Measurements from ENCODE around the gene CCDC9.
"Not testable (repeated sequence)": the region's sequence is repeated elsewhere in the genome, so short reads cannot be mapped to it uniquely, and the experiment has no call there.

Gene CCDC9

DNA sequence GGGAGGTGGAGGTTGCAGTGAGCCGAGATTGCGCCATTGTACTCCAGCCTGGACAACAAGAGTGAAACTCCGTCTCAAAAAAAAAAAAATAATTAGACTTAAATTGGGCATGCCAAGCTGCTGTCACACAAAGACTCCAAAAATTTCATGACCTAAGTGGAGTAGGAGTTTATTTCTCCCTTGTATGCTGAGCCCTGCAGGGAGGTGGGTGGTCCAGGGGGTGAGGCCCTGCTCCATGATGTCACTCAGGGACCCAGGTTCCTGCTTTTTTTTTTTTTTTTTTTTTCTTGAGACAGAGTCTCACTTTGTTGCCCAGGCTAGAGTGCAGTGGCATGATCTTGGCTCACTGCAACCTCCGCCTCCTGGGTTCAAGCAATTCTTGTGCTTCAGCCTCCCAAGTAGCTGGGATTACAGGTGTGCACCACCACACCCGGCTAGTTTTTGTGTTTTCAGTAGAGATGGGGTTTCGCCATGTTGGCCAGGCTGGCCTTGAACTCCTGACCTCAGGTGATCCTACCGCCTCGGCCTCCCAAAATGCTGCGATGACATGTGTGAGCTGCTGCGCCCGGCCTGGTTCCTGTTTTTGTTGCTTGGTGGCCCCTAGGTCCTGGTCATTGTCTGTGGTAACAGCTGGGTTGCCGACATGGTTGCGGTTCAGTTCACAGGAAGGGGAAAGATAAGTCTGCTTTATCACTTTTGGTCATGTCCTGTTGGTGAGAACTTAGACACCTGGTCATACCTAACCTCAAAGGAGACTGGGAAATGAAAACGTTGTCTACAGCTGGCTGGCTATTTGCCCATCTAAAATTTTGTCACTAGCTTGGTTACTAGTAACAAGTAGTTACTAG is 5.8 kb downstream of the CCDC9 start:
- not testable (repeated sequence) for DNase-seq (ENCODE audit: low spot score)

DNA sequence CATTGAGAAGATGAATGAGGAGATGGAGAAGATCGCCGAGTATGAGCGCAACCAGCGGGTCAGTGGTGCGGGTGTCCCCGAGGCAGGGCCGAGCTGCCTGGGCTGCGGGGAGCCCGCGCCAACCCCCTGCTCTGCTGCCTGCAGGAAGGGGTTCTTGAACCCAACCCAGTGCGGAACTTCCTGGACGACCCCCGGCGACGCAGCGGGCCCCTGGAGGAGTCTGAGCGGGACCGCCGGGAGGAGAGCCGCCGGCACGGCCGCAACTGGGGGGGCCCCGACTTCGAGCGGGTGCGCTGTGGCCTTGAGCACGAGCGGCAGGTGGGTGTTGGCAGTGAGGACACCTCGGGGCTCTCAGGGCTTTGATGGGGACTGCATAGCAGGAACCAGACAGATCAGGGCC is 8.3 kb downstream of the CCDC9 start:
- DNase-seq (ENCODE audit: low spot score) = no peak

DNA sequence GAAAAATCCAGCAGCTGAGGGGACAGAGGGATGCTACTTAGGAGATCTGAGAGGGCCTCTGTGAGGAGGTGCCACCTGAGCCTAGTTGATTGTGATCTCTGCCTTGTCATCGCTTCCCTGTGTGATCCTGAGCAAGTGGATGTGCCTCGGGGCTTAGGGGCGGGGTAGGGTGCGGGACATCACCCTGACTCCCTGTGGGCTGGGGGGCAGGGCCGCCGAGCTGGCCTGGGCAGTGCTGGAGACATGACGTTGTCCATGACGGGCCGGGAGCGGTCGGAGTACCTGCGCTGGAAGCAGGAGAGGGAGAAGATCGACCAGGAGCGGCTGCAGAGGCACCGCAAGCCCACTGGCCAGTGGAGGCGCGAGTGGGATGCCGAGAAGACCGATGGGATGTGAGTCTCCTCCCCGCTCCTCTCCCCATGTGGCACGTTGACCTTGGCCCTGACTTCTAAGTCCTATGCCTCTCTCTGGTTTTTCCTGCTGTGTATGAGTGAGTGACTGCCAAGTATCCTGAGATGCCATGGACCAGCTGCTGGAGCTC is 10.1 kb downstream of the CCDC9 start:
- no peak for DNase-seq (ENCODE audit: low spot score)

DNA sequence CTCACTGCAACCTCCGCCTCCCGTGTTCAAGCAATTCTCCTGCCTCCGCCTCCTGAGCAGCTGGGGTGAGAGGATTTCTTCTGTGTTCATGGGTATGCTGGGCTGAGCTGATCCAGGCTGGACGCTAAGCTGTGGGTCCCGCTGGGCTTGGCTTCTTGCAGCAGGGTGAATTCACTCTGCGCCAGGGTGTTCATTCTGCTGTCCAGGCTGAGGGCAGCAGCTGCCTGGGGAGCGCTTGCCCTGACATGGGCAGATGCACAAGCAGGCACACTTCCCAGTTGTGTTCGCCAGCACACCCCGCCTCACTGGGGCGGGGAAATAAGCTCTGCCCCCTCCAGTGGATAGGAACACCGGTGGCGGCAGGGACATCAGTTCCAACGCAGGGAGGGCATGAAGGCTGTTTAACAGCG is 11.0 kb downstream of the CCDC9 start:
- no peak for DNase-seq (ENCODE audit: low spot score)

DNA sequence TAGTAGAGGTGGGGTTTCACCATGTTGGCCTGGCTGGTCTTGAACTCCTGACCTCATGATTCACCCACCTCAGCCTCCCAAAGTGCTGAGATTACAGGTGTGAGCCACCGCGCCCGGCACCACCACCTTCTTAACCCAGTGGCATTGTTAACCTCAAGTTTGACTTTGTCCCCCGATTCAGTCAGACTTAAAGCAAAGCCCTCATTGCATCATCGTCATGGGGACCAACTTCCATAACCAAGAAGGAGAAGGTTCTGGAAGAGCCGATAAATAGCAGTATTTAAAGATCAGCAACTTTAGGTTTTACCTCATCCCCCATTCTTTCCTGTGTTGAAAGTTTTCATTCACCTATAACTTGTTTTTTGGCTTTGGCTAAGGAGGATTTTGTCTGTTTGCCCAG is 11.7 kb downstream of the CCDC9 start:
- DNase-seq (ENCODE audit: low spot score) = no peak

DNA sequence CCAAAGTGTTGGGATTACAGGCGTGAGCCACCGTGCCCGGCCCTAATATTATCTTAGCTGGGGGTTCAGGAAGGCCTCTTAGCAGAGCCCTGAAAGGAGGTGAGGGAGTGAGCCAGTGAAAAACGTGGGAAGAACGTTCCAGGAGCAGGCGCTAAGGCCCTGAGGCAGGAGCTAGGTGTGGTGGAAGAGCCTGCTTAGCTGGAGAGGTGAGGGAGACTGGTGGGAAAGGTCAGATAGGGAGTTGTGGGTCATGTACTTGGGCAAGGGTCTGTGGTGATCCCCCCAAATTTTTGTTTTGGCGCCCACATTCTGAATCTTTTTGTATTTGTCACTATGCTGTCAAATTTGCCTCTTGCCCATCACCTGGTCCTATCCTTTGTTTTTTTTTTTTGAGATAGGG is 13.3 kb downstream of the CCDC9 start:
- DNase-seq (ENCODE audit: low spot score) = no peak

DNA sequence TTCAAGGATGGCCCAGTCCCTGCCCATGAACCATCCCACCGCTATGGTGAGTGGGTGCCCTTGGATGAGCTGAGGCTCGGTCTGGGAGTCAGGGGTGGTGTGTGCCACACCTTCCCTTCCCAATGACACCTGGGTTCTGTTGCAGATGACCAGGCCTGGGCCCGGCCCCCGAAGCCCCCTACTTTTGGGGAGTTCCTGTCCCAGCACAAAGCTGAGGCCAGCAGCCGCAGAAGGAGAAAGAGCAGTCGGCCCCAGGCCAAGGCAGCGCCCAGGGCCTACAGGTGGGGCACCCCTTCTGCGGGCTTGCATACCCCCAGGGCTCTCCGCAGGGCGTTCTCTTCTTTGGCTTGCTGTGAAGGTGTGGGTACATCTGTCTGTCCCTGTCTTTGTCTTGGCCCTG is 14.1 kb downstream of the CCDC9 start:
- no peak for DNase-seq (ENCODE audit: low spot score)

DNA sequence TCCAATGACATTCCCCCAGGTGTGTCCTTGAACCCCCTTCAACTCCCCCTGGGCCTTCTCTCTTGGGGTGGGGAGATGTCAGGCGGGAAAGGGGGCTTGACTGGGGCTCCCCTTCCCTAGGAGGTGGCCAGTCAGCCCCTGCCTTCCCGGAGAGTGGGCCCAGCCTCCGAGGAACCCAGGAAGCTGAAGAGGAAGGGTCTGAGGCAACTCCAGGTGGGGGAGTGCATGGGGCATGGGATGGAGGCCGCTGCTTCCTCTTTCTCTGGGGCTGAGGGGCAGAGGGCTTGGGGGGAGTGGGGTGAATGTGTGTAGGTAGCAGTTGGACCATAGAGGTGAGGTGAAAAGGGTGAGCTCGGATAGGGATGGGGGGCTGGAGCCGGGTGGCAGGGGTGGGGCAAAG is 15.6 kb downstream of the CCDC9 start:
- DNase-seq (ENCODE audit: low spot score) = no peak

DNA sequence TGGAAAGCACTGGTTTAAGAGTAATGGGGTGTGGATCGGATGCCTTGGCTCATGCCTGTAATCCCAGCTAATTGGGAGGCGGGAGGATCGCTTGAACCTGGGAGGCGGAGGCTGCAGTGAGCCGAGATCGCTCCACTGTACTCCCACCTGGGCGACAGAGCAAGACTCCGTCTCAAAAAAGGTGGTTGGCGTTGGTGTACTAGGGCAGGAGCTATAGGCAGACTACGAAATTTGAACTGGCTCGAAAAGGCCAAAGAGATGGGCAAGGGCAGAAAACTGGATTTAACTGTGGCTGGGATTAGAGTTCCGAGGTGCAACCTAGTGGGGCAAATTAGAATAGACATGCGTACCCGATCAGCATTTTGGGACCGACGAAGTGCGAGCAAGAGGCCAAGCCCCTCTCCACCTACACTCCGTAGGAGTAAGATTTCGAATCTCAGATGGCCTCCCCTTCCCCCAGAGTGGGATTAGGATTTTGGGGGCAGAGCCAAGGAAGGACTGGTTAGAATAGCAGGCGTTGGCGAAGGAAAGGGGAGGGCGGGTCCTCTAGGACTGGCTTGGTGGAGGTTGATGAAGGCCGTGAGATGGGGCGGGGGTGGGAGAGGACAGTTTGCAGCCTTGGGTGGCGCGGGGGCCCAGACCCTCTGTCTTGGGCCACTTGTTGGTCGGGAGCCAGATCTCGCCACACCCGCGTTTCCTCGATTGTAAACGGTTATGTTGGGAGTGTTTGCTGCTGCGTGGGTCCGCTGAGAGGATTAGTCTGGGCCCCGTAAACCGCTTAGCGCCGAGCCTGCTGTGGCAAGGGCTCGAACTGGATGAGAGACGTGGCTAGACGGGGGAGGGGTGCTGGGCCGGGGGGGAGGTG is 16.4 kb downstream of the CCDC9 start:
- DNase-seq (ENCODE audit: low spot score) = no peak

DNA sequence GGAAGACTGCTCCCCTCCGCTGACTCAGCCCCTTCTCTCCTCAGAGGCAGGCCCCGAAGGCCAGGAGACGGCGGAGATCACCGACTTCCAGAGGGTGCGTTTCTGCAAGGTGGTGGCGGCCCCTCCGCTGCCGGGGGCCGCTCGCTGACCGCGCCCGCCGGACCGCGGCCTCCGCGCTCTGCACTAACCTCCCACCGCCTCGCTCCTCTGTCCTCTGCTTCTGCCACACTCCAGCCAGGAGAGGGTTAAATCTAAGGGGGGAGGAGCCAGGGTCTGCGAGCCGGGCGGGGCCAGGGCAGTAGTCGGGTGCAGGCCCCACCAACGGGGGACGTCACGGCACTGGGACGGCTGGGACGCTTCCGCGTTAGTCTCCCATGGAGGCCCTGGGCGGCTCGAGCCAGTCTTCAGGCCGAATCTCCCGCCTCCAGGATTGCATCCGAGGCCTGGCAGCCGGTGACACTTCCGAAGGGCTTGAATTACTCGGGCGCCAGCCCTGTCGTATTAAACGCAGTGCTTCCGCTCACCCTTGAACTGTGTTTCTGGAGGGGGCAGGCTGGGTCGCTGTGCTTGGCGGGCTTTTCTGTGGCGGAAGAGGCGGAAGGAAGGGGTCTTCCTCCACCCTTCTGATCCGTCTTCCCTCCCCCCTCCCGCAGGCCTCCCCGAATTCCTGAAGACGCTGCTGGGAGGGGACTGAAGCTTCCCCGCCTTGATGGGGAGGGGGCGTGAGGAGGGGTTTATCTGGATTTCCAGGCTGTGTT is 17.2 kb downstream of the CCDC9 start:
- peak; percentile 78 for DNase-seq (ENCODE audit: low spot score)

DNA sequence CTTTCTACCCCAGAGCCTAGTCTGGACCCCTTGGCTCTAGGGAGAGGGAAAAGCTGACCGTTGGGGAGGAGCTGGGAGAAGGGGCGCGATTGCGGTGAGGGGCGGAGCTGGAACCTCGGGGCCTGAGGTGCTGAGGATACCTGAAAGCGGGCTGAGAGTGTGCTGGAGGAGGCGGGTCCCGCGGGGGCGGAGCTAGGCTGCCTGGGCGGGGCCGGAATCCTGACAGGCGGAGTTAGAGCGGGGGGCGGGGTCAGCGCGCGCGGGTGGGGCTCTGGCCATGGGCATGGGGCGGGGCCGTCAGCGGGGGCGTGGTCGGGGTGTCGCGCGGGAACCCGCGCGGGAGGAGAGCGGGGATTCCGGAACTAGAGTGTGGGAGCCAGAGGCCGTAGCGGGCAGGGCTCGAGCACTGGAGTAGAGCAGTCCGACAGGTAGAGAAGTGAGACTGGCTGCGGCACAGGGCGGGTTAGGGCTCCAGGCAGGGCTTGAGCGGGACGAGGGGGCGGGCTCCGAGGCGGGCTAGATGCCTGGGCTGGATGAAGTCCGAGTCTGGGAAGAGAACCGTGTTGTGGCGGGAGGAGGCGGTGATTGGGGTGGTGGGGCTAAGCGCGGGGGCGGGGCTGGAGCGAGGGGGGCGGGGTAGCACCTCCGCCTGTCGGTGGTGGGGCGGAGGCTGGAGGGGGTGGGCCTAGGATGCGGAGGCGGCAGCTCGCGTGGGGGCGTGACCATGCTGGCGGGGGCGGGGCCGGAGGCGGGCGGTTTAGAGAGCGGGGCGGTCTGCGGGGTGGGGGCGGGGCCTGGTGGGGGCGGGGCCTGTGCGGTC is 18.0 kb downstream of the CCDC9 start, which contains the start of gene INAFM1:
INAFM1 (plus strand) TSS at position 815 of the 820 bp plus-strand sequence. CDS start 35 bp downstream, outside the sequence.
- peak; percentile 83 for DNase-seq (ENCODE audit: low spot score)

DNA sequence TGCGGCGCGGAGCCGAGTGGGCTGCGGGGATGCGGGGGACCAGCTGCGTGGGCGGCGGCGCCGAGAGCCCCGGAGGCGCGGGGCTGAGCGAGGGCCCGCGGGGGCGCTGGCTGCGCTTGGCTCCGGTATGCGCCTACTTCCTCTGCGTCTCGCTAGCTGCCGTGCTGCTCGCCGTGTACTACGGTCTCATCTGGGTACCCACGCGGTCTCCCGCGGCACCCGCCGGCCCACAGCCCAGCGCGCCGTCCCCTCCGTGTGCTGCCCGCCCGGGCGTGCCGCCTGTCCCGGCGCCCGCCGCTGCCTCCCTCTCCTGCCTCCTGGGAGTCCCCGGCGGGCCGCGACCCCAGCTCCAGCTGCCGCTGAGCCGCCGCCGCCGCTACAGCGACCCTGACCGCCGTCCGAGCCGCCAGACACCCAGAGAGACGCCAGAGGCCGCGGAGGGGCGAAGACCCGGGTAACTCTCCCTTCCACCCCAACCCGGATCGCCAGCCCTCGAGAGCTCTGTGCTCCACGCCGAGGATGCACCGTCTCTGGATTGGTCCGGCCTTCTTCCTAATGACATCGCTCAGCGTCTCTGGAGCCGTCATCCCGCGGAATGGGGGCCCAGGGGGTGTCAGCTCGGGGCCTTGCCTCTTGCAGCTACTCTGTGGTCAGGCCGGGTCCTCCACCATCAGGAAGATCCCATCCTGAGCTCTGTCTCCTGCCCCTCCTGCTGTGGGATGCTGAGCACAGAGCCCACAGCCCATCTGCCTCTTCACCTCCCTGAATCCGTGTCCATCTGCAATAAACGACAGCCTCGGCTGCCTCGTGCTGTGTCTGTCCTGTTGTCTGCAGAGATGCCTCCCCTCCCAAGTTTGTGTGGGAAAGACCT is 18.8 kb downstream of the CCDC9 start:
- no peak for DNase-seq (ENCODE audit: low spot score)

DNA sequence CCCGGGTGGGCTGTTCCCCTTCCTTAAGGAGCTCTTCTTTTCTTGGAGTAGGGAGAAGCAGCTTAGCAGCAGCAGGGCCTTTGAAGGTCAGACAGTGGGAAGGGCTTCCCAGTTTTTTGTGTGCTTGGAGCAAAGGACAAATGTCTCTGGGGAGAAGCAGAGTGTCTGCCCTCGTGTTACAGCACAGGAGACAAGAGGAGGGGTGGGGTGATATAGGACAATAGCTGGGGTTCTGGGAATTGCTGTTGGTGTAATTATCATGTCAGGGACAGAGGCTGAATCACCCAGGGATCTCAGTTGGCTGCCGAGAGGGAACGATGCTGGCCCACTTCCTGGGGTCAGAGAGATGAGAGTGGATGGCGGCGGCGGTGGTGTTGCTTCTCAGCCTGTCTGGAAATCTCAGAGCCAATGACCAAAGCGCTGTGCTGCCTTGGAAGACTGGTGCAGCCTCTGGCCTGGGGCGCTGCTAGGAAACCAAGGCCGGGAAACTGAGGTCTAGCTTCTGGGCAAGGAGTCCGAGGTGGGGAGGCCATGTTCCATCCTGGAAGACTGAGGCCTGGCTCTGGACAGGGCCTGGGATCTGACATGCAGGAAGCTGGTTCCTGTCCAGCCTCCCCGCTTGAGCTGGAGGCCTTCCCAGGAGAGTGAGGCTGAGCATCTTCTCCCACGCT is 19.6 kb downstream of the CCDC9 start:
- no peak for DNase-seq (ENCODE audit: low spot score)

DNA sequence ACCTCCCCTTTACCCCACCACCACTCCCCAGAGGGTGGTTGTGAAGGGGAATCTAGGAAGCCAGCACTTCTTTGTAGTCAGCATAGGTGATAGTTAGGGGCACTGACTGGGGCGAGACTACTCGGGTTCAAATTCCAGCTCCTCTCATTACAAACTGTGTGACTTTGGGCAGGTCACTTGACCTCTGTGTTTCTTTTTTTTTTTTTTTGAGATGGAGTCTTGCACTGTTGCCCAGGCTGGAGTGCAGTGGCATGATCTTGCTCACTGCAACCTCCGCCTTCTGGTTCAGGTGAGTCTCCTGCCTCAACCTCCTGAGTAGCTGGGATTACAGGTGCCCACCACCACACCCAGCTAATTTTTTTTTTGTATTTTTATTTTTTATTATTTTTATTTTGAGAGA is 20.2 kb downstream of the CCDC9 start:
- DNase-seq (ENCODE audit: low spot score) = not testable (repeated sequence)

DNA sequence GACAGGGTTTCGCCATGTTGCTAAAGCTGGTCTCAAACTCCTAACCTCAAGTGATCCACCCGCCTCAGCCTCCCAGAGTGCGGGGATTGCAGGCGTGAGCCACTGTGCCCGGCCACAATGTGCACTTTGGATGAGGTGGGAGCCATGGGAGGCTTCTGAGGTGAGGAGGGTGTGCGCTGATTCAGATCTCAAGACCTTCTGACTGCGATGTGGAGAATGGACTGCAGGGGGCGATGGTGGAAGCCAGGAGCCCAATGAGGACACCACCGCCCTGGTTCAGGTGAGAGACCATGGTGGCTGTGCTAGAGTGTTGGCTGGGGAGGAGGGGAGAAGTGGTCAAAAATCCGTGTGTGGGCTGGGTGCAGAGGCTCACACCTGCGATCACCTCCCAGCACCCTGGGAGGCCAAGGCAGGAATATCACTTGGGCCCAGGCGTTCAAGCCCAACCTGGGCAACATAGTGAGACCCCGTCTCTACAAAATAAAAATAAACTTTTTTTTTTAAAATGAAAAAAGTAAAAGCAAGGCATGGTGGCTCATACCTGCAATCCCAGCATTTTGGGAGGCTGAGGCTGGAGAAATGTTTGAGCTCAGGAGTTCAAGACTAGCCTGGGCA is 24.0 kb downstream of the CCDC9 start:
- no peak for DNase-seq (ENCODE audit: low spot score)

DNA sequence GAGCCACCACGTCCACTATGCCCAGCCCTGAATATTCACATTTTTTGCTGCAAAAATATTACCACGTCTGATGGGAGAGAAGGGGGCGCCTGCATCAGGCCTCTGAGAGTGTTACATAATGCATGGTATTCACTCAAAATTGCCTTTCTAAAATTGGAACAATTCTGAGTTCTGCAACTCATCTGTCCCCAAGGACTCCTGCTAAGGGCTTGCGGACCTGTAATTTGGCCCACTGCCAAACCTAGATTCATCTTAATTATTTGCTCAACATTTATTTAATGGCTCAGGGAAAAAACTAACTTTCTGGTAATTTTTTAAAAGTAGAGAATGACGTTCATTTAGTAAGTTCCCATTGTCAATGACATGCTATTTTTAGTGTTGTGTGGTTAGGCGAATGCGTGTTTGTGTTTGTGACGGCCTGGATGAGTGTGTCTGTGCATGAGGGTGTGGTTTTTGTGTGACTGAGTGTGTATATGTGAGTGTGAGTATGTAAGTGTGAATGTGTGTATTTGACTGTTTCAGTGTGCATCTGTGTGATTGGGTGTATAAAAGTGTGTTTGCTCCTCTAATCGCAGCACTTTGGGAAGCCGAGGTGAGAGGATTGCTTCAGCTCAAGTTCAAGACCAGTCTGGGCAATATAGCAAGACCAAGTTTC is 27.2 kb downstream of the CCDC9 start:
- DNase-seq (ENCODE audit: low spot score) = no peak

DNA sequence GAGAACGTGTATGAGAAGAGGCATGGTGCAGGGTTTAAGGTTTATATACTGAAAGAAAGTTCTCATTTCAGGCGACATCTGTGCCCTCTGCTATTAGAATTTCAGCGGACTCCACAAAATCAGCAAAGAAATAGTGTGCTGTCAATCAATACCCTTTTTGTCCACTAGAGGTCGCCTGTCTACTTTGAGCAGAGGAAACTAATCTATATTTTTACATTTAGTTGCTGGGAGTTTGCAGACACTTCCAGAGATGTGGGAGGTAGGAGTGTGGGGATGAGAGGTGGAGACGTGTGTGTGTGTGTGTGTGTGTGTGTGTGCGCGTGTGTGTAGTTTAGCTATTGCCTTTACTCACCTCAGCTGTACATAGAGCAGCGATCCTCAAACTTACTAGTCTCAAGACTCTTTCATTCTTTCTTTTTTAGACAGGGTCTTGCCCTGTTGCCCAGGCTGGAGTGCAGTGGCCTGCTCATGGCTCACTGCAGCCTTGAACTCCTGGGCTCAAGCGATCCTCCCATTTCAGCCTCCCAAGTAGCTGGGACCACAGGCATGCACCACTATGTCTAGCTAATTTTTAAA is 28.1 kb downstream of the CCDC9 start:
- peak; percentile 33 for DNase-seq (ENCODE audit: low spot score)

DNA sequence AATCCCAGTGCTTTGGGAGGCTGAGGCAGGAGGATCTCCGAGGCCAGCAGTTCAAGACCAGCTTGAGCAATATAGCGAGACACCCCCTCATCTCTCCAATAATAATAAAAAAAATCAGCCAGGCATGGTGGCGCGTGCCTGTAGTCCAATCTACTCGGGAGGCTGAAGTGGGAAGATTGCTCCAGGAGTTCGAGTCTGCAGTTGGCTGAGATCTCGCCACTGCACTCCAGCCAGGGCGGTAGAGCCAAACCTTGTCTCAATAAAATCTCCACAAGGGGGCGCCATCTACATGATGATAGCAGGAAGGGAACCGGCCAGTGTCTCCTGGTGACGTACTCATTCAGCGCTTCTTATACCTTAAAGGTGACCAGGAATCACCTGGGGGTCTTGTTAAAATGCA is 39.7 kb downstream of the CCDC9 start:
- DNase-seq (ENCODE audit: low spot score) = peak; percentile 73
